ENCODE data around the gene SDK1.
"Not testable (repeated sequence)": the region's sequence is repeated elsewhere in the genome, so short reads cannot be mapped to it uniquely, and the experiment has no call there.

The SDK1 gene

DNA sequence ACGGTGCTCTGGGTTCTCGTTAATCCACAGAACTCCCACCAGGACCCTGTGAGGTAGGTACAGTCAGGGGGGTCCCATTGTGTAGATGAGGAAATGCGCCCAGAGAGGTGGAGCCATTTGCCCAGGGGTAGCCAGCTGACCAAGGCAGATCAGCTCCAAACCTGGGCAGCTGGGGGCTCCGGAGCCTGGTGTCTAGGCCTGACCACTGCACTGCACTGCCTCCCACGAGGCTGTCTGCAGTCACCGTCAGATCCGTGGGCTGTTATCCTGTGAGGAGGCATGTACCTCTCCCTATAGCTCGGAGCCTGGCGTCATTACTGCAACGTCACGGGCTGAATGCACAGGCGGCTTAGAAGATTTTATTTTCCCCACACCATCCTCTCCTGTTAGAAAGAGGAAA, 969.2 kb downstream of the SDK1 start:
- no peak for DNase-seq

DNA sequence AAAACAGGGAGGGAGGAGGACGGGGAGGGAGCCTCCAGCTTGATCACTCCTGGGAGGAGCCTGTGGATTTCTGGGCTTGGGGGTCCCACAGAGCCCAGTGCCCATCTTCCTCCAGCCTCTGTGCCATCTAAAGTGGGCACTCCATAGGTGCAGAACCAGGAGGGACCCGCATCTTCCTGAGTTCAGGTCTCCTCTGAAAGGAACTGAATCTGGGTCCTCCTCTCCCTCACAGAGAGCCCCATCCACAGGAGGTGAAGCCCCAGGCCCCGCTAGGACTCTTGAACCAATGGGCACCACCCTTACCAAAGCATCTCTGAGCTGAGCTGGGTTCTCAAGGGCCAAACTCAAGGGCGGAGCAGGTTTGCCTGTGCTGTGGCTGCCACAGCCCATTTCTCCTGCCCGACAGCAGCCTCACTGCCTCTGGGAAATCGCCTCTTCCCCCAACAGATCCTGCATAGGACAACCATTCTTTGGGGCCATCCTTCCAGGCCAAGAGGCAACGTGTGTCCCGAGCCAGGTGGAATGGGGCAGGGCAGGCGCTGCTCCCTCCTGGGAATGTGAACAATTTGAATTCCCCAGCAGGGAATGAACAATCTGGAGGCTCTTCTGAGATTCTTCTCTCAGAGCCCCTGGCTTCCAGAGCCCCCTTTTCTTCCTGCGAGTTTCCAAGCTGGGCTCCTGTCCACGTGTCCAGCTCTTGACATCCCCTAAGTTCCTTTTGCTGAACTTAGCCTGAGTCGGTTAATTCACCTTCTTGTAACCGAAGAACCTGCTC, 970.1 kb downstream of the SDK1 start:
- no peak for DNase-seq

DNA sequence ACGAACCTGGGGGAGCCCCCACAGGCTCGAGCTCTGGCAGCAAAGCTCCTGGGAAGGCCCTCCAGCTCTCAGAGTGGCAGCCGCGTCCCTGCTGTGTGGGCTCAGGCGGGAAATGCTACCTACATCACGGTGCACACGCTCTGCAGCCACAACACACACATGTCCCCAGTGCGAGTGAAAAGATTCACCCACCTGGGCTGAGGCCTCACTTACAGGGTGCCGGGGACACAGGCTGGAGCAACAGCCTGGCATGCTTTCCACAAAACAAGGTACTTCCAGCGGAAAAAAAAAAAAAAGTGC, 970.6 kb downstream of the SDK1 start:
- DNase-seq: no peak

DNA sequence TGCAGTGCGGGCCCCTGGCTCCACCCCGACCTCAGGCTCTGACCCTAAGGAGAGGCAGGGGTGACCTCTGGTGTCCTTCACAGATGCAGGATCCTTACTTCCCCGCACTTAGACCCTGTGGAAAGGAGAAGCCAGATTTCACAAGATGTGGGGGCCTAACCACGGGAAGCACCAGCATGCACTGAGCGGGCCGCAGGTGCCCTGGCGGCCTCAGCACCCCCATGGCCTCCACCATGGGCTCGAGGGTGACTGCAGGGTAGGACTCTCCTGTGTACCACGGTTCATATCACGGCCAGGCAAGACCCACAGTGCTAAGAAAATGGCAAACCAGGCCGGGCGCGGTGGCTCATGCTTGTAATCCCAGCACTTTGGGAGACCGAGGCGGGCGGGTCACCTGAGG, 971.1 kb downstream of the SDK1 start:
- no peak for DNase-seq

DNA sequence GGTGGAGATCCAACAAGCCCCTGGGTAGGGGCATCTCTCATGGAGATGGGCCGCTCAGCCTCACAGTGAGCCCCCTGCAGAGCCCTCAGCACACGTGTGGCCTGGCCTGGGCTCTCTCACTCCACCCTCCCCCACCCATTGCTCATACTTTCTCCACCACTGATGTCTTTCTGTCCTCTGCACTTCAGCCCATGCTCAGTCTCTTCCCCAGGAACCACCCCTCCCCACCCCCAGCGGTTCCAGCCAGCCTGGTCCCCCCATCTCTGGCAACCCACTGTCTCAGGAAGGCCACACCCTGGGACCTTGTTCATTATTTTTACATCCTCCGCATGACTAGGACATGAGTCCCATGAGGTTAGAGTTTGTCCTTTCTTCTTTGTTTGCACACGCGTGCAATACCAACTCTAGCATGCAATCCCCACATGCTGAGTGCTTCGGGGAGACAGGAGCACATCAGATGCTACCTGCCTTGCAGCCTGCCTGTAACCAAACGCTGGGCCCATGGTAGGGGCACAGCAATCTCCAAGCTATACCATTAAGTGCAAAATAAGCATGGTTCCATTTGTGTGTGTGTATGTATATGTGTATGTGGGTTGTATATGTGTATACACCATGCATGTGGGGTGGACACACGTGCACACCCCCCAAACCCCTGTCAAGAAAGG, 972.6 kb downstream of the SDK1 start:
- no peak for DNase-seq

DNA sequence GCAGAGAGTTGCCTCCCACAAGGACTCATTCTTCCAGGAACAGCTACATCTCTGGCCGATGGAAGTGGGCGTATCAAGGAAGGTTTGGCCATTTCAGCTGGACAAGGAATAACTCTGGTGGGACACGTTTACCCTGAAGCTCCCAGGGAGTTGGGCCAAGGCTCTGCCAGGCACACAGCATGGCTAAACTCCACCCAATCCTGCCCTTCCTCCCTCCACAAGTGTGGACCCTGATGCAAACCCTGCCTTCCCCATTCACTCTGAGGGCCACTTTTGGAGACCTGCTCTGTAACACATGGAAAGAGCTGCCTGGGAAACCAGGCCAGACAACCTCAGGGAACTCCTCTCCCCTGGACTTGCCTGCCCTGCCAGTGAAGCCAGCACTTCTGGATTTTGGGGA, 973.2 kb downstream of the SDK1 start:
- DNase-seq: no peak

DNA sequence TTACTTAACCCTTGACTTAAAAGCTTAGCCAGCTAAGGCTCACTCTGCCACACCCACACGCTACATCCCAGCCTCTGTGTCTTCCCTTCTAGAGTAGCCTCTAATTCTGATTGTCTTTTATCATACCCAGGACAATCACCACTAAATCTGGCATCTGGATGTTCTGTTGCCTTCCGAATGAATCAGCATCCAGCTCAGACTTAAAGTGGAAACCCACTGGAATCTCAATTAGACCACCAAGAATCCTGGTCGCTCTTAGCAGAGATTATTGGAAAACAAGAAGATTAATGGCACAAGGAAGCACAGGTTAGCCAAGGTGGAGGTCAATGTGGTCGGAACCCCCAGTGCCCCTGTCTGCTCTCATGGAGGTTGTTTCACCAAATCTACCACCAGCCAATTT, 976.9 kb downstream of the SDK1 start:
- no peak for DNase-seq

DNA sequence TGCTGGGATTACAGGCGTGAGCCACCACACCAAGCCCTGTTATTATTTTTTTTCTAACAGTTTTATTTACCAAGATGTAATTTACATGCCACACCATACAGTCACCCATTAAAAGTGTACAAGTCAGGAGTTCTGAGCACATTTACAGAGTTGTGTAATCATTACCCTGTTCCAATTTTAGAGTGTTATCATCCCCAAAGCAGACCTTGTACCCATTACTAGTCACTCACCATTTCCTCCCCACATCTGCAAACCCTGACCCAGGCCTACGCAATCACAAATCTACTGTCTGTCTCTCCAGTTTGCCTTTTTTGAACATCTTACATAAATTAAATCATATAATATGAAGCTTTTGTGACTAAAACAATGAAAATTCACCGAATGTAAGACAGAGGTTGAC, 978.2 kb downstream of the SDK1 start:
- DNase-seq: no peak

DNA sequence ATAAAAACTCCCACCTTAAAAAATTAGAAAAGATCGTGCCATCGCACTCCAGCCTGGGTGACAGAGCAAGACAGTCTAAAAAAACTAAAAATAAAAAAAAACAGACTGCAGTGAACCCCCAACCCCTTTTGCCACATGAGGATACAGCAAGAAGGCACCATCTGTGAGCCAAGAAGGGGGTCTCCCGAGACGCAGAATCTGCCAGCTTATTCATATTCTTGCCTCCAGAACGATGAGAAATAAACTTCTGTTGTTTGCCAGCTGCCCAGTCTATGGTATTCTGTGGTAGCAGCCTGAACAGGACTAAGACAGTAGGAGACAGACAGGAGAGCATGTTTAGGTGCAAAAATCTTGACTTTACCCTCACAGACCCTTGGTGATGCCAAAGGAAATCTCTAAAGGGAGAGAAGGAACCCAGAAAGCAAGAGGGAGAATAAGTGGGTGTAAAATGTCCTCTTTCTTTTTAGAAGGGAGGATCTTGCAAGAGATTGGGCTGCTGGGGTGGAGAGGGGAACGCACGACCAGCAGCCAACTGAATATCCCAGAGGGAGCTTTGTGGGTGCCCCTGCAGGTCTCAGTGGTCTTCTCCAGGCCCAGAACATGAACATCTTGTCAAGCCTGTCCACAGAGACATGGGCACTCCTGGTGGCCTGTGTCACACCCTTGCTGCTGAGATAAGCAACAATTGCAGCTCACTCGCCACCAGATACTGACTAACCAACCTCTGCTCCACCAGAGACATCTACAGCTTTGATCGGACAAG, 980.4 kb downstream of the SDK1 start:
- no peak for DNase-seq

DNA sequence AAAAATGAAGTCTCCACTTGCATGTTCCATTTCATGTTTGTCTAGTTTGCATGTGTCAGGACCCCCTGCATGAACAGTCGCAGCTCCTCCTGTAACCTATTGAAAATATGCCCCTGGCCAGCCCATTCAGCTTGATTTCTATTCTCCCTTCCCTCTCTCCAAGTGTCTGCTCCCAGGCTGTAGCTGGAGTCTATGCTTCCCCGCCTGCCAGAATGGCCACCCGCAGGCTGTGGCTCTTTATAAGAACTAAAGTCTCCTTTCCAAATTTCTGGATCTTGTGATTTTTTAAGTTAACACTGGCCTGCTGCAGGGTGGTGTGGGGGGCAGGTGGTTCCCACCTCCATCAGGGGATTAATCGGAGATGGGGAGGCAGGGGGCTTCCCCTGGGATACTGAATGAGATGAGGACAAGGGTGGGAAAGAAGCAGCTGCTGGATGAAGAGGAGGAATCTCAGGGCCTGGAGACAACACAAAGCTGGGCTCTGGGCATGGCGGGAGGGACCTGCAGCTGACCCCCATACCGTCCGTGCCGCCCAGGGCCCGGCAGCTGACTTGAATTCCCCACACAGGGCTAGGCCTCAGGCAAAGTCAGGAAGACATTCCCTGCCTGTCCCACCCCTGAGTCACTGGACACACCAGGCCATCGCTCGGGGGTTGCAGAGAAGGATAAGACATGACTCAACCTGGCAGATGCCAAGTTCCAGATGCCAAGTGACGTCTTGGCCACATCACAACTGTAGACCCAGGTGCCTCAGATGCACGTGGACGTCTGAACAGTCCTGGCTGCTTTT, 981.6 kb downstream of the SDK1 start:
- no peak for DNase-seq

DNA sequence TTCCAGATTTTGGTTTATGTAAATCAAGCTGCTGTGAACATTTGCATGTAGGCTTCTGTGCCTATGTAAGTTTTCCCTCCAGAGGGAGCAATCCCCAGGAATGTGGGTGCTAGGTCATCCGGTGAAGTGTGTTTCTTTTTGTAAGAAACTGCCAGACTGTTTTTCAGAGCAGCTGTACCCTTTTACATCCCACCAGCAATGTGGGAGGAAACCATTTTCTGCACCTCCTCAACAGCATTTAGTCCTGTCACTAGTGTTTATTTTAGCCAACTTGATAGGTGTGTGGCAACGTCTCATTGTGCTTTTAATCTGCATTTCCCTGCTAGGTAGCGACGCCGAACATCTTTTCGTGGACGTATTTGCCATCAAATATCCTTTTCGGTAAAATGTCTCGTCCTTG, 985.3 kb downstream of the SDK1 start:
- no peak for DNase-seq

DNA sequence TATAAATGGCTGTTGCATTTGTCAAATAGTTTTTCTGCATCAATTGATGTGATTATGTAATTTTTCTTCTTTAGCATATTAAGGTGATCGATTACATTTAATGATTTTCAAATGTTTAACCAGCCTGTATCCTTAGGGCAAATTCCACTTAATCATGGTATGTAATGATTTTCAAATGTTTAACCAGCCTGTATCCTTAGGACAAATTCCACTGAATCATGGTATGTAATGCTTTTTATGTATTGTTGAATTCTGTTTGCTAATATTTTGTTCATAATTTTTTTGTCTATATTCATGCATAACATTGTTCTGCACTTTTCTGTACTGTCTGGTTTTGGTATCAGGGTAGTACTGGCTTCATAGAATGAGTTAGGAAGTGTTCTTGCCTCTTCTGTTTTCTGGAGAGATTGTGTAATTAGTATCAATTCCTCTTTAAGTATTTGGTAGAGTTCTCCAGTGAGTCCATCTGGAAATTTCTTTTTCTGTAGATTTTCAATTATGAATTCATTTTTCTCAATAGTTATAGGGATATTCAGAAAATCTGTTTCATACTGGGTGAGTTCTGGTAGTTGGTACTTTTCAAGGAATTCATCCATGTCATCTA, 987.8 kb downstream of the SDK1 start:
- DNase-seq: no peak

DNA sequence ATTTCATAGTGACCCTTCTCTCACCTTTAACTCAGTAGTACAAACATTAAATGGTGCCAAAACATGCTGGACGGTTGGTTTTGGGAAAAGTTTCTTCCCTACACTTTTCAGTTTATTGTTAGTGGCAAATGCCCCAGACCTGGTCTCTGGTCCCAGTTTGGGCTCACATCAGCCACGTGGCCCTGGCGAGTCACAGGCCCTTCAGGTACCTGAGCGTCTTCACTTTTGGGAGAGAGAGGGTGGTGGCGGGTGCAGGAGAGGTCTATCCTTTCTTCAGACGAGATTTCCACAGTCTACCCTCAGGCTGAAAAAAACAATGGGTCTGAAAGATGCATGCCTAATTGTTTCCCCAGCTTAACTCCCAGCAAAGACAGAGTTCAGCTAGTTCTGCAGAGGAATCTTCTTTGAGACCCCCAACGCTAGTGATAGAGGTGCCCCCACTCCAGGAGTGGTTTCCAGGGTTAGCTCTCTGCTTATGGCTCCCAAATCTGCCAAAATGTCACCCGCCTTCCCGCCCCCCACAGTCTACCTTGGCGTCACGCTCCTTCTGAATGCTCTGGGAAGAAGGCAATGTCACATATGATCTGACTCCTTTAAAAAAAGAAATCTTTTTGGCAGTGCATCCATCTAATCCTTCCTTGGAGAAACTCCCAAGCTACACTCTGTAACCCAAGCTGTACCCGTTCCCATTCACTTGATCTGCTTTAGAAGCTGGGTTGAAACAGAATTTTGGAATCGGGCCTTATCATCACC, 996.3 kb downstream of the SDK1 start:
- DNase-seq: no peak

DNA sequence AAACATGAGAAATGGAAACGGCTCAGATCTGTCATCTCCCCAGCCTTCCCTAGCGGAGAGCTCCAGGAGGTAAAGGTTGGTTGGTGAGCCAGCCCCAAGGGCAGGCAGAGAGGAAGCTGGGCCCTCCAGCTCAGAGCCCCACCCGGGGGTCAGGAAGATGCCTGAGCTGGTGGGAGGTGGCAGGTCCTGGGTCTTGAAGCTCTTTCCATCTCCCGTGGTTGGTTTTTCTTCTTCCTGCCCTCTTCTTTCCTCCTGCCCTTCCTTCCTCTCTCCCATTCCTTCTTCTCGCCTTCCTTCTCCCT, 996.8 kb downstream of the SDK1 start:
- no peak for DNase-seq

DNA sequence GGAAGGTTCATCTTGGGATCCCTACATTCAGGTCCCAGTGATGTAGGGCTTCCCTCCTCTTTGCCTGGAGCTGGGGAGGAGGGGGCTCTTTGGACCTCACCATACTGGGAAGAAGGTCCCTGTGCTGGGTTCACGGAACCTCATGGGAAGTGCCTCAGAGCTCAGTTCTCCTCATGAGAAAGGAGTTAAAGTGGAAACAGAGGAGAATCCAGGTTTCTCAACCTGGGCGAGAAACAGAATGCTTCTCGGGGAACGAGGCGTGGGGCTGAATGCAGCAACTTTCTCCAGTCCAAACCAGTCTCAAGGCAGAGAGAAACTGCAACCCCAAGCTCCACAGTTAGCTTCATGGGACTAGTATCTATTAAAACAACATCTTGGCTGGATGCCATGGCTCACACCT, 998.4 kb downstream of the SDK1 start:
- DNase-seq: no peak

DNA sequence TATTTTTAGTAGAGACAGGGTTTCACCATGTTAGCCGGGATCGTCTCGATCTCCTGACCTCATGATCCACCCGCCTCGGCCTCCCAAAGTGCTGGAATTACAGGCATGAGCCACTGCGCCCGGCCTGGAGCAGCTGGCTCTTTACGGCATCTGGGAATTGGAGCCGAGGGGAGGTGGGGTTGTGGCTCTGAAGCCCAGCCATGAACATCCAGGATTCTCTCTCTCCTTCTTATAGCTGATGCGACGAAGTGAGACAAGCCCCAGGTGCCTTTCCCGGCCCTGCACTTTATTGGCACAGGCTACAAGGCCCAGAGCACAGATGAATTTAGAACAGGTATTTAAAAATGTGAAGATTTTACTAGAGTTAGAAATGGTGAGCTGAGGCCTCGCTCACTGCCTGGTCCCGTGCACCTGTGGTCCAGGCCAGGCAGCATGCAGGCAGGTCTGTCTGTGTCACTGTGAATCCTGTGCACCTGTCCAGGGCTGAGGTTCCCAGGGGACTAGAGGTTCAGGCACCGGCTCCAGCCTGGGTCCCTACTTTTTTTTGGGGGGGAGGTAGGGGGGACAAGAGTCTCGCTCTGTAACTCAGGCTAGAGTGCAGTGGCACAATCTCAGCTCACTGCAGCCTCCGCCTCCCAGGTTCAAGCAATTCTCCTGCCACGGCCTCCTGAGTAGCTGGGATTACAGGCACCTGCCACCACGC, 1001.3 kb downstream of the SDK1 start:
- DNase-seq: no peak

DNA sequence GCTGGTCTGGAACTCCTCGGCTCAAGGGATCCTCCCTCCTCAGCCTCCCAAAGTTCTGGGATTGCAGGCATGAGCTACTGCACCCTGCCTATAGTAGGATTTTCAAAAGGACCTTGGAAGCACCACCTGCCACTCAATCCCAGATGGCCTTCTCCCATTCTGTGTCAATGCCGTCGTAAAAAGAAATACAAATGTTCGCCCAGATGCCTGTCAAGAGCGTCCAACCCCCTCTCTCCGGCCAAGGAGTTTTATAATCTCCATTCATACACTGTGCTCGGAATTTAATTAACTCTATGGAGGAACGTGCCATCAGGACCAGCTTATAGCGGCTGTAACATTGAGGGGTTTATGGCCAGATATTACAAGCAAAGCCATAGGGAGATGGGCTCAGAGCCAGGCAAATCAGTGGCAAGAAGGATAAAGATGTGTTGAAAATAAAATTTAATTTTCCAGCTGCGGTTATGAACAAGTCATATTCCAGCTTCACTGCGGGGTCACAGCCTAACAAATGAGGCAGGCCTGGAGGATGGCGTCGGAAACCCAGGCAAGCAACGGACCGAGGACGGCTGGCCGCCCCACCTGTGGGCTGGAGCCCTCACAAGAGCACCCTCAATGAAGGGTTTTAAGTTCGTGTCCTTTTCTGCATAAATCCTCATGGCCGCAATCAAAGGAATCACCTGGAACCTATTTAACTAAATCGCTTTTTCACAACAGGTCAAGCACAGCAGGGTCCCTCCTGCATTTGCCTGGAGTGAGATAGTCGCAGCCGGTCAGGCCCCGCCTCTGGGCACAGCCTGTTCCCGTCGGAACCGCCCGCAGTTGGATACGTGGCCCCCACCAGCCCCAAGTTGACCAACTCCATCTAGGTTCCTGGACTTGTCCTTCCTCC, 1006.5 kb downstream of the SDK1 start:
- no peak for DNase-seq

DNA sequence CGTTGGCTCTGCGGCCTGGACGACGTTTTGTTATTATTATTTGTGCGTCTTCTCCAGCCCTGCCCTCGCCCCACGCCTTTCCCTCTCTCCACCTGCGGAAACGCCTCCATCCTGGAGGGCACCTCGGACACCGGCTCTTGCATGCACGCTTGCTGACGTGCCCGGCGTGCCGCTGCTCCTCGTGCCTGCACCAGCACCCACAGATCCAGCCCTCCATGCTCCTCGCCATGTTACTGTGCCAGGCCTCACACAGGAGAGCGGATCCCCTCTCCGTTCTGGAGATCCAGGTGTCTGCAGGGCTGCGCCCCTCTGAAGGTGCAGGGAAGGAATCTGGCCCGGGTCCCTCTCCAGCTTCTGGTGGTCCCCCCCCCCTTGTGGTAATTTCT, 1007.1 kb downstream of the SDK1 start:
- no peak for DNase-seq

DNA sequence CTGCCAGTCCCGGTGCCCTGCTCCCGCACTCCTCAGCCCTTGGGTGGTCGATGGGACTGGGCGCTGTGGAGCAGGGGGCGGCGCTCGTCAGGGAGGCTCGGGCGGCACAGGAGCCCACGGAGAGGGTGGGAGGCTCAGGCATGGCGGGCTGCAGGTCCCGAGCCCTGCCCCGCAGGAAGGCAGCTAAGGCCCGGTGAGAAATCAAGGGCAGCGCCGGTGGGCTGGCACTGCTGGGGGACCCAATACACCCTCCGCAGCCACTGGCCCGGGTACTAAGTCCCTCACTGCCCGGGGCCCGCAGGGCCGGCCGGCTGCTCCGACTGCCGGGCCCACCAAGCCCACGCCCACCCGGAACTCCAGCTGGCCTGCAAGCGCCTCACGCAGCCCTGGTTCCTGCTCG, 1012.9 kb downstream of the SDK1 start:
- not testable (repeated sequence) for DNase-seq

DNA sequence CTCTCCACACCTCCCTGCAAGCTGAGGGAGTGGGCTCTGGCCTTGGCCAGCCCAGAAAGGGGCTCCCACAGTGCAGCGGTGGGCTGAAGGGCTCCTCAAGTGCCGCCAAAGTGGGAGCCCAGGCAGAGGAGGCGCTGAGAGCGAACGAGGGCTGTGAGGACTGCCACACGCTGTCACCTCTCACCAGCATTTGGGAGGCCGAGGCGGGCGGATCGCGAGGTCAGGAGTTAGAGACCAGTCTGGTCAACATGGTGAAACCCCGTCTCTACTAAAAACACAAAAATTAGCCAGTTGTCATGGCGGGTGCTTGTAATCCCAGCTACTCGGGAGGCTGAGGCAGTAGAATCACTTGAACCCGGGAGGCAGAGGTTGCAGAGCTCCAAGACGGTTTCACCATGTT, 1013.3 kb downstream of the SDK1 start:
- not testable (repeated sequence) for DNase-seq
